HEK293T (cell line): ENCODE measurements around the gene CCR5AS.

ENCODE experiments used
- ARNT ChIP-seq: fragments of 450-650 bp; IDR thresholded peaks from 2 replicates; pipeline ENCODE4 v1.6.1; 2017; ENCODE audit warnings: mild to moderate bottlenecking
- BHLHE40 ChIP-seq: fragments of 450-650 bp; IDR thresholded peaks from 2 replicates; pipeline ENCODE4 v1.6.1; 2016; ENCODE audit warnings: mild to moderate bottlenecking, moderate library complexity, borderline replicate concordance
- FOXA1 ChIP-seq: fragments of 450-650 bp; IDR thresholded peaks from 2 replicates; pipeline ENCODE4 v1.6.1; 2016; ENCODE audit warnings: mild to moderate bottlenecking
- FOXK2 ChIP-seq: fragments of 450-650 bp; IDR thresholded peaks from 2 replicates; pipeline ENCODE4 v1.6.1; 2016; ENCODE audit warnings: mild to moderate bottlenecking
- FOXM1 ChIP-seq: fragments of 450-650 bp; IDR thresholded peaks from 2 replicates; pipeline ENCODE4 v1.6.1; 2017; ENCODE audit warnings: mild to moderate bottlenecking, borderline replicate concordance
- NFRKB ChIP-seq: fragments of 450-650 bp; IDR thresholded peaks from 2 replicates; pipeline ENCODE4 v1.6.1; 2016; ENCODE audit warnings: mild to moderate bottlenecking, moderate library complexity
- SP1 ChIP-seq: fragments of 450-650 bp; IDR thresholded peaks from 2 replicates; pipeline ENCODE4 v1.6.1; 2017
- SUZ12 ChIP-seq: fragments of 450-650 bp; IDR thresholded peaks from 2 replicates; pipeline ENCODE4 v1.6.1; 2016; ENCODE audit warnings: mild to moderate bottlenecking
- TARDBP ChIP-seq: fragments of 450-650 bp; IDR thresholded peaks from 2 replicates; pipeline ENCODE4 v1.6.1; 2016

DNA sequence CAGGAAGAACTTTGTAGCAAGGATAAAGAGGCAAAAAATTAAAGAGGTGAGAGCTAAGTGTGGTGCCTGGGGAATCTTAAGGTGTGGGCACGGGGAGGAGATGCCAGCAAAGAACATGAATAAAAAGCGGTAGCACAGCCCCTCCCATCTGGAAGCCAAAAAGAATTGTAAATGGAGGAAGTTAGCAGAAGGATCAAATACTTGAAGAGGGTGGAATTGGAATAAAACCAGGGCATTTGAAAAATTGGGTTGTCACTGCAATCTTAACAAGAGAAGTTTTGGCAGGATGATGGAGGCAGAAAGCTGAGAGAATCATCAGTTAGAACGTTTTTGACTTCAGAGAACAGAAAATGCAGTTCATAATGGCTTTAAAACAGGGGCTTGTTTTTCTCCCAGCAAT is 50.6 kb downstream of the CCR5AS start:
- TF ChIP-seq FOXK2 (no peak), SP1 (no peak), BHLHE40 (no peak), FOXM1 (no peak), FOXA1 (no peak), ARNT (no peak), SUZ12 (no peak), TARDBP (no peak), NFRKB (no peak)
